ENCODE data around the gene STARD10.

Gene STARD10

GRCh38 chr11:72721276-72721675 is 72.6 kb downstream of the STARD10 start:
- H3K27me3 ChIP-seq (ENCODE audit: insufficient read depth, low read depth, severe bottlenecking) = no peaks in the 10 kb centered on the region
- H3K9me3 ChIP-seq (ENCODE audit: severe bottlenecking) = no peaks in the 10 kb centered on the region
- no peak overlapping the region; the same call in 1 of the 2 replicates for H3K27ac ChIP-seq
- no peak for TF ChIP-seq CTCF (IDR thresholded peaks at IDR 0.05; ENCODE audit: low read depth, low read length)
- no peak overlapping the region for H3K4me3 ChIP-seq (ENCODE audit: low read depth, low read length)
- no peak for DNase-seq
- peaks cover 20% of the 10 kb centered on the region for H3K36me3 ChIP-seq

GRCh38 chr11:72720784-72721183 is 73.1 kb downstream of the STARD10 start:
- Histone ChIP-seq H3K9me3 (ENCODE audit: severe bottlenecking) (no peaks in the 10 kb centered on the region), H3K36me3 (peaks cover 19% of the 10 kb centered on the region), H3K27me3 (ENCODE audit: insufficient read depth, low read depth, severe bottlenecking) (no peaks in the 10 kb centered on the region), H3K4me3 (ENCODE audit: low read depth, low read length) (no peak overlapping the region), H3K27ac (no peak overlapping the region)
- no peak for TF ChIP-seq CTCF (IDR thresholded peaks at IDR 0.05; ENCODE audit: low read depth, low read length)
- DNase-seq = no peak

GRCh38 chr11:72720047-72720446 is 73.8 kb downstream of the STARD10 start:
- TF ChIP-seq CTCF (IDR thresholded peaks at IDR 0.05; ENCODE audit: low read depth, low read length) = no peak
- no peak overlapping the region for H3K4me3 ChIP-seq (ENCODE audit: low read depth, low read length)
- no peaks in the 10 kb centered on the region for H3K27me3 ChIP-seq (ENCODE audit: insufficient read depth, low read depth, severe bottlenecking)
- no peaks in the 10 kb centered on the region for H3K9me3 ChIP-seq (ENCODE audit: severe bottlenecking)
- DNase-seq = no peak
- H3K36me3 ChIP-seq = peaks cover 15% of the 10 kb centered on the region
- no peak overlapping the region for H3K27ac ChIP-seq

GRCh38 chr11:72719551-72719950 is 74.3 kb downstream of the STARD10 start:
- Histone ChIP-seq H3K9me3 (ENCODE audit: severe bottlenecking) (no peaks in the 10 kb centered on the region), H3K27ac (no peak overlapping the region), H3K4me3 (ENCODE audit: low read depth, low read length) (no peak overlapping the region), H3K36me3 (peaks cover 13% of the 10 kb centered on the region), H3K27me3 (ENCODE audit: insufficient read depth, low read depth, severe bottlenecking) (no peaks in the 10 kb centered on the region)
- DNase-seq = no peak
- no peak for TF ChIP-seq CTCF (IDR thresholded peaks at IDR 0.05; ENCODE audit: low read depth, low read length)

- H3K27ac ChIP-seq = no peak overlapping the region
These were observed 74.7 kb downstream of the STARD10 start for GRCh38 chr11:72719144-72719543.

More at GRCh38 chr11:72719144-72719543, 74.7 kb downstream of the STARD10 start:
- DNase-seq = no peak
- Histone ChIP-seq H3K27me3 (ENCODE audit: insufficient read depth, low read depth, severe bottlenecking) (no peaks in the 10 kb centered on the region), H3K4me3 (ENCODE audit: low read depth, low read length) (no peak overlapping the region), H3K36me3 (peaks cover 11% of the 10 kb centered on the region; the same call in 1 of the 2 replicates), H3K9me3 (ENCODE audit: severe bottlenecking) (no peaks in the 10 kb centered on the region)
- no peak for TF ChIP-seq CTCF (IDR thresholded peaks at IDR 0.05; ENCODE audit: low read depth, low read length)

Measured in WERI-Rb-1 (cell line).